NAMALWA (cell line): ENCODE data around the gene DAGLB.

Experiments used
- DNase-seq: peaks from one replicate; pipeline ENCODE4 v3.0.0-alpha.2; 2015; ENCODE audit warnings: low spot score

DAGLB gene

DNA sequence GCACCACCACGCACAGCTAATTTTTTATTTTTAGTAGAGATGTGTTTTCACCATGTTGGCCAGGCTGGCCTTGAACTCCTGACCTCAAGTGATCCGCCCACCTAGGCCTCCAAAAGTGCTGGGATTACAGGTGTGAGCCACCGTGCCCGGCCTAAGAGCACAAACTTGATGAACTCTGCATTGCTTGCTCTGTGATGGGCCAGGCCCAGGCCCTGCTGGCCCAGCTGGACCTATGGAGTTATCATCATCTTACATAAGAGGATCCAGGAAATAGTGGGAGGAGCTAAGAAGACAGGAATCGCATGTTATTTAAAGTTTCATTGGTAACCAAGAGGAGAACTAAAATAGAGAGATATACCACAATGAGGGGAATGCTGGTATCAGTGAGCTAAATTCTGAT is 86.9 kb downstream of the DAGLB start:
- no peak for DNase-seq

DNA sequence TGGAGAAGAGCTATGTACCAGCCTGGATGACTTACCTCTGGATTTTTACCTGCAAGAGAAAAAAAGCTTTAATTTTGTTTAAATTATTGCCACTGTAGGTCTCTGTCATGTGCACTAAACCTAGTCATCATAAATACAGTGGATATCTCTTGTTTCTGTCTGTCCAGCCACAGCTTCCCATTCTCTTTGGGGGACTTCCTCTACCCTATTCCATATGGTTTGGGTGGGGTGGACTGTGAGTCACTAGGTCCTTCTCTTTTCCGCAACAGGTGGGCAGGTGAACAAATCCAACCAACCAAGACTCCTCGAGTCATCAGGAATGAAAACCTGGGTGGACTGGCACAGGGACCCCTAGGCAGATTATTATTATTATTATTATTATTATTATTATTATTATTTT is 88.0 kb downstream of the DAGLB start:
- DNase-seq, result no peak
